GM23338 (cell line): ENCODE results near the gene EZH1. TPM values are rescaled to one million over a fixed set of nuclear protein-coding genes. Genes with fewer than 3 reads are reported as not detected.

Source experiments
- ATAC-seq: fragments of 200-7000 bp; cut with Tn5 transposase; 3 replicates; pipeline ENCODE4 v1.9.1; 2020
- DNase-seq: peaks from one replicate; pipeline ENCODE4 v3.0.0-alpha.2; 2015; ENCODE audit warnings: low spot score
- H2AFZ ChIP-seq: fragments of 200-600 bp; sonication (generic); 2 replicates; pipeline ENCODE4 v1.8.0; 2016; ENCODE audit warnings: antibody characterized with exemption, mild to moderate bottlenecking, moderate library complexity
- H3F3A ChIP-seq: fragments of 200-600 bp; sonication (generic); replicated peaks from 2 replicates; pipeline ENCODE4 v1.8.0; 2017; ENCODE audit warnings: antibody characterized with exemption, mixed run types, low read depth
- H3K27ac ChIP-seq: fragments of 200-600 bp; sonication (generic); 2 replicates; pipeline ENCODE4 v1.6.1; 2016; ENCODE audit warnings: low read depth
- H3K27me3 ChIP-seq: fragments of 200-600 bp; sonication (generic); 2 replicates; pipeline ENCODE4 v1.8.0; 2016; ENCODE audit warnings: mild to moderate bottlenecking, mixed run types, moderate library complexity; ENCODE audit not compliant: insufficient read depth
- H3K36me3 ChIP-seq: fragments of 200-600 bp; sonication (generic); 2 replicates; pipeline ENCODE4 v1.8.0; 2016; ENCODE audit warnings: mild to moderate bottlenecking; ENCODE audit not compliant: insufficient read depth
- H3K4me1 ChIP-seq: fragments of 200-600 bp; sonication (generic); 2 replicates; pipeline ENCODE4 v1.8.0; 2016; ENCODE audit warnings: mild to moderate bottlenecking, moderate library complexity; ENCODE audit not compliant: insufficient read depth
- H3K4me2 ChIP-seq: fragments of 200-600 bp; sonication (generic); 2 replicates; pipeline ENCODE4 v1.7.1; 2017; ENCODE audit warnings: mixed run types
- H3K4me3 ChIP-seq: fragments of 200-600 bp; sonication (generic); 2 replicates; pipeline ENCODE4 v1.6.1; 2016; ENCODE audit warnings: mixed run types
- H3K79me2 ChIP-seq: fragments of 200-600 bp; sonication (generic); replicated peaks from 2 replicates; pipeline ENCODE4 v1.8.0; 2017; ENCODE audit warnings: mild to moderate bottlenecking; ENCODE audit not compliant: insufficient read depth
- H3K9me2 ChIP-seq: fragments of 200-600 bp; sonication (generic); 2 replicates; pipeline ENCODE4 v1.8.0; 2017; ENCODE audit not compliant: insufficient read depth
- H4K20me1 ChIP-seq: fragments of 200-600 bp; sonication (generic); replicated peaks from 2 replicates; pipeline ENCODE4 v1.8.0; 2017; ENCODE audit warnings: mild to moderate bottlenecking; ENCODE audit not compliant: insufficient read depth
- H3K27ac Mint-ChIP-seq: 2 replicates; pipeline ENCODE4 v1.8.0; 2020; ENCODE audit warnings: inconsistent platforms, mild to moderate bottlenecking, moderate library complexity, mixed read lengths
- H3K27me3 Mint-ChIP-seq: 3 replicates; pipeline ENCODE4 v1.8.0; 2022; ENCODE audit warnings: low read depth, mild to moderate bottlenecking, moderate library complexity, mixed read lengths, inconsistent platforms; ENCODE audit not compliant: insufficient read depth, poor library complexity
- H3K36me3 Mint-ChIP-seq: 3 replicates; pipeline ENCODE4 v1.8.0; 2021; ENCODE audit warnings: low read depth, mild to moderate bottlenecking, inconsistent platforms, moderate library complexity, mixed read lengths
- H3K4me1 Mint-ChIP-seq: 3 replicates; pipeline ENCODE4 v1.8.0; 2020; ENCODE audit warnings: mild to moderate bottlenecking, inconsistent platforms, mixed read lengths
- H3K4me3 Mint-ChIP-seq: 3 replicates; pipeline ENCODE4 v1.8.0; 2021; ENCODE audit warnings: moderate library complexity, mild to moderate bottlenecking, inconsistent platforms, mixed read lengths
- H3K9me3 Mint-ChIP-seq: 3 replicates; pipeline ENCODE4 v1.8.0; 2020; ENCODE audit warnings: moderate library complexity, mild to moderate bottlenecking, inconsistent platforms, mixed read lengths
- CREB1 ChIP-seq: fragments of 250-450 bp; sonication (Bioruptor Pico); IDR thresholded peaks from 2 replicates; pipeline ENCODE4 v1.5.0; 2020; ENCODE audit warnings: low read depth, mild to moderate bottlenecking, moderate library complexity
- CTCF ChIP-seq, 2 experiments: fragments of 200-600 bp in 1 of 2; sonication (generic) in 1 of 2; conservative IDR thresholded peaks; 2 replicates each; pipeline versions ENCODE4 v1.5.1 to v1.6.1; 2016 to 2017; ENCODE audit warnings: antibody characterized with exemption in 2 of 2, low read depth in 2 of 2, mild to moderate bottlenecking in 2 of 2, moderate library complexity in 1 of 2
- ETS1 ChIP-seq: IDR thresholded peaks from 2 replicates; pipeline ENCODE4 v1.6.1; 2016; ENCODE audit warnings: antibody characterized with exemption
- EZH2 ChIP-seq: fragments of 200-600 bp; sonication (generic); IDR thresholded peaks from one replicate; pipeline ENCODE4 v1.8.0; 2017; ENCODE audit warnings: antibody characterized with exemption, mild to moderate bottlenecking, low read depth; ENCODE audit not compliant: unreplicated experiment
- EZH2phosphoT487 ChIP-seq: fragments of 200-600 bp; sonication (generic); IDR thresholded peaks from one replicate; pipeline ENCODE4 v1.8.1; 2018; ENCODE audit warnings: antibody characterized with exemption; ENCODE audit not compliant: unreplicated experiment
- NANOG ChIP-seq: IDR thresholded peaks from 2 replicates; pipeline ENCODE4 v1.6.1; 2016; ENCODE audit warnings: antibody characterized with exemption, borderline replicate concordance
- POLR2AphosphoS5 ChIP-seq: IDR thresholded peaks from 2 replicates; pipeline ENCODE4 v1.6.1; 2016; ENCODE audit warnings: antibody characterized with exemption, low read depth
- STAT1 ChIP-seq: IDR thresholded peaks from one replicate; pipeline ENCODE4 v1.6.1; 2016; ENCODE audit warnings: antibody characterized with exemption; ENCODE audit not compliant: unreplicated experiment
- ZNF114 ChIP-seq: fragments of 250-450 bp; sonication (Bioruptor Pico); IDR thresholded peaks from 2 replicates; pipeline ENCODE4 v1.5.0; 2020; ENCODE audit warnings: mild to moderate bottlenecking, moderate library complexity
- ZNF331 ChIP-seq: fragments of 250-450 bp; sonication (Bioruptor Pico); IDR thresholded peaks from 2 replicates; pipeline ENCODE4 v1.5.0; 2020; ENCODE audit warnings: low read depth, mild to moderate bottlenecking, moderate library complexity
- polyA plus RNA-seq: library from polyadenylated mRNA; unstranded; fragments of >200 nt; fragmentation: Nextera tagmentation; extraction: Ambion mirVana; gene quantifications from 2 replicates; pipeline ENCODE4 v1.2.1, GENCODE V29; 2016
- total RNA-seq: library from RNA; depleted of rRNA; stranded (reverse); fragments of >200 nt; shearing (Covaris generic); gene quantifications from 2 replicates; pipeline ENCODE4 v1.2.3, GENCODE V29; 2014
- TF ChIP-seq, protein P1 (sequence below): IDR thresholded peaks from one replicate; pipeline ENCODE4 v1.6.1; 2018; ENCODE audit warnings: antibody characterized with exemption; ENCODE audit not compliant: unreplicated experiment
- TF ChIP-seq, protein P2 (sequence below): fragments of 250-450 bp; sonication (Bioruptor Pico); IDR thresholded peaks from 2 replicates; pipeline ENCODE4 v1.5.0; 2020; ENCODE audit warnings: mild to moderate bottlenecking, moderate library complexity

Gene EZH1
- total and polyA plus RNA-seq, 2 experiments from 2014 or later: 16.9 to 18.0 TPM

- Histone ChIP-seq H3K36me3 (no peaks in the 10 kb centered on the region), H3K4me2 (no peak overlapping the region), H3K9me2 (no peaks in the 10 kb centered on the region), H3K27me3 (peaks cover 4% of the 10 kb centered on the region; the same call in 1 of the 2 replicates), H3K4me1 (peaks cover 8% of the 10 kb centered on the region; the same call in 1 of the 2 replicates), H3K27ac (no peak overlapping the region), H3K79me2 (no peaks in the 10 kb centered on the region), H2AFZ (no peak overlapping the region), H3F3A (no peaks in the 10 kb centered on the region), H4K20me1 (no peaks in the 10 kb centered on the region), H3K4me3 (no peak overlapping the region)
- no peak overlapping the region for H3K27ac Mint-ChIP-seq
- DNase-seq: no peak
- TF ChIP-seq EZH2 (no peak), STAT1 (no peak), EZH2phosphoT487 (no peak), CTCF (conservative IDR thresholded peaks at IDR 0.05; ENCODE audit: low read depth in 2 of 2) (no peak), ZNF114 (CRISPR knock-in tag) (no peak), CREB1 (CRISPR knock-in tag) (no peak), ZNF331 (CRISPR knock-in tag) (no peak), NANOG (no peak), POLR2AphosphoS5 (no peak), ETS1 (no peak)
- TF ChIP-seq, protein P1, sequence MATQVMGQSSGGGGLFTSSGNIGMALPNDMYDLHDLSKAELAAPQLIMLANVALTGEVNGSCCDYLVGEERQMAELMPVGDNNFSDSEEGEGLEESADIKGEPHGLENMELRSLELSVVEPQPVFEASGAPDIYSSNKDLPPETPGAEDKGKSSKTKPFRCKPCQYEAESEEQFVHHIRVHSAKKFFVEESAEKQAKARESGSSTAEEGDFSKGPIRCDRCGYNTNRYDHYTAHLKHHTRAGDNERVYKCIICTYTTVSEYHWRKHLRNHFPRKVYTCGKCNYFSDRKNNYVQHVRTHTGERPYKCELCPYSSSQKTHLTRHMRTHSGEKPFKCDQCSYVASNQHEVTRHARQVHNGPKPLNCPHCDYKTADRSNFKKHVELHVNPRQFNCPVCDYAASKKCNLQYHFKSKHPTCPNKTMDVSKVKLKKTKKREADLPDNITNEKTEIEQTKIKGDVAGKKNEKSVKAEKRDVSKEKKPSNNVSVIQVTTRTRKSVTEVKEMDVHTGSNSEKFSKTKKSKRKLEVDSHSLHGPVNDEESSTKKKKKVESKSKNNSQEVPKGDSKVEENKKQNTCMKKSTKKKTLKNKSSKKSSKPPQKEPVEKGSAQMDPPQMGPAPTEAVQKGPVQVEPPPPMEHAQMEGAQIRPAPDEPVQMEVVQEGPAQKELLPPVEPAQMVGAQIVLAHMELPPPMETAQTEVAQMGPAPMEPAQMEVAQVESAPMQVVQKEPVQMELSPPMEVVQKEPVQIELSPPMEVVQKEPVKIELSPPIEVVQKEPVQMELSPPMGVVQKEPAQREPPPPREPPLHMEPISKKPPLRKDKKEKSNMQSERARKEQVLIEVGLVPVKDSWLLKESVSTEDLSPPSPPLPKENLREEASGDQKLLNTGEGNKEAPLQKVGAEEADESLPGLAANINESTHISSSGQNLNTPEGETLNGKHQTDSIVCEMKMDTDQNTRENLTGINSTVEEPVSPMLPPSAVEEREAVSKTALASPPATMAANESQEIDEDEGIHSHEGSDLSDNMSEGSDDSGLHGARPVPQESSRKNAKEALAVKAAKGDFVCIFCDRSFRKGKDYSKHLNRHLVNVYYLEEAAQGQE: no peak
- TF ChIP-seq, protein P2, sequence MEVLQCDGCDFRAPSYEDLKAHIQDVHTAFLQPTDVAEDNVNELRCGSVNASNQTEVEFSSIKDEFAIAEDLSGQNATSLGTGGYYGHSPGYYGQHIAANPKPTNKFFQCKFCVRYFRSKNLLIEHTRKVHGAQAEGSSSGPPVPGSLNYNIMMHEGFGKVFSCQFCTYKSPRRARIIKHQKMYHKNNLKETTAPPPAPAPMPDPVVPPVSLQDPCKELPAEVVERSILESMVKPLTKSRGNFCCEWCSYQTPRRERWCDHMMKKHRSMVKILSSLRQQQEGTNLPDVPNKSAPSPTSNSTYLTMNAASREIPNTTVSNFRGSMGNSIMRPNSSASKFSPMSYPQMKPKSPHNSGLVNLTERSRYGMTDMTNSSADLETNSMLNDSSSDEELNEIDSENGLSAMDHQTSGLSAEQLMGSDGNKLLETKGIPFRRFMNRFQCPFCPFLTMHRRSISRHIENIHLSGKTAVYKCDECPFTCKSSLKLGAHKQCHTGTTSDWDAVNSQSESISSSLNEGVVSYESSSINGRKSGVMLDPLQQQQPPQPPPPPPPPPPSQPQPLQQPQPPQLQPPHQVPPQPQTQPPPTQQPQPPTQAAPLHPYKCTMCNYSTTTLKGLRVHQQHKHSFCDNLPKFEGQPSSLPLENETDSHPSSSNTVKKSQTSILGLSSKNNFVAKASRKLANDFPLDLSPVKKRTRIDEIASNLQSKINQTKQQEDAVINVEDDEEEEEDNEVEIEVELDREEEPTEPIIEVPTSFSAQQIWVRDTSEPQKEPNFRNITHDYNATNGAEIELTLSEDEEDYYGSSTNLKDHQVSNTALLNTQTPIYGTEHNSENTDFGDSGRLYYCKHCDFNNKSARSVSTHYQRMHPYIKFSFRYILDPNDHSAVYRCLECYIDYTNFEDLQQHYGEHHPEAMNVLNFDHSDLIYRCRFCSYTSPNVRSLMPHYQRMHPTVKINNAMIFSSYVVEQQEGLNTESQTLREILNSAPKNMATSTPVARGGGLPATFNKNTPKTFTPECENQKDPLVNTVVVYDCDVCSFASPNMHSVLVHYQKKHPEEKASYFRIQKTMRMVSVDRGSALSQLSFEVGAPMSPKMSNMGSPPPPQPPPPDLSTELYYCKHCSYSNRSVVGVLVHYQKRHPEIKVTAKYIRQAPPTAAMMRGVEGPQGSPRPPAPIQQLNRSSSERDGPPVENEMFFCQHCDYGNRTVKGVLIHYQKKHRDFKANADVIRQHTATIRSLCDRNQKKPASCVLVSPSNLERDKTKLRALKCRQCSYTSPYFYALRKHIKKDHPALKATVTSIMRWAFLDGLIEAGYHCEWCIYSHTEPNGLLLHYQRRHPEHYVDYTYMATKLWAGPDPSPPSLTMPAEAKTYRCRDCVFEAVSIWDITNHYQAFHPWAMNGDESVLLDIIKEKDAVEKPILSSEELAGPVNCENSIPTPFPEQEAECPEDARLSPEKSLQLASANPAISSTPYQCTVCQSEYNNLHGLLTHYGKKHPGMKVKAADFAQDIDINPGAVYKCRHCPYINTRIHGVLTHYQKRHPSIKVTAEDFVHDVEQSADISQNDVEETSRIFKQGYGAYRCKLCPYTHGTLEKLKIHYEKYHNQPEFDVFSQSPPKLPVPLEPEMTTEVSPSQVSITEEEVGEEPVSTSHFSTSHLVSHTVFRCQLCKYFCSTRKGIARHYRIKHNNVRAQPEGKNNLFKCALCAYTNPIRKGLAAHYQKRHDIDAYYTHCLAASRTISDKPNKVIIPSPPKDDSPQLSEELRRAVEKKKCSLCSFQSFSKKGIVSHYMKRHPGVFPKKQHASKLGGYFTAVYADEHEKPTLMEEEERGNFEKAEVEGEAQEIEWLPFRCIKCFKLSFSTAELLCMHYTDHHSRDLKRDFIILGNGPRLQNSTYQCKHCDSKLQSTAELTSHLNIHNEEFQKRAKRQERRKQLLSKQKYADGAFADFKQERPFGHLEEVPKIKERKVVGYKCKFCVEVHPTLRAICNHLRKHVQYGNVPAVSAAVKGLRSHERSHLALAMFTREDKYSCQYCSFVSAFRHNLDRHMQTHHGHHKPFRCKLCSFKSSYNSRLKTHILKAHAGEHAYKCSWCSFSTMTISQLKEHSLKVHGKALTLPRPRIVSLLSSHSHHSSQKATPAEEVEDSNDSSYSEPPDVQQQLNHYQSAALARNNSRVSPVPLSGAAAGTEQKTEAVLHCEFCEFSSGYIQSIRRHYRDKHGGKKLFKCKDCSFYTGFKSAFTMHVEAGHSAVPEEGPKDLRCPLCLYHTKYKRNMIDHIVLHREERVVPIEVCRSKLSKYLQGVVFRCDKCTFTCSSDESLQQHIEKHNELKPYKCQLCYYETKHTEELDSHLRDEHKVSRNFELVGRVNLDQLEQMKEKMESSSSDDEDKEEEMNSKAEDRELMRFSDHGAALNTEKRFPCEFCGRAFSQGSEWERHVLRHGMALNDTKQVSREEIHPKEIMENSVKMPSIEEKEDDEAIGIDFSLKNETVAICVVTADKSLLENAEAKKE (CRISPR knock-in tag): no peak
- H3K27me3 Mint-ChIP-seq: peaks cover 21% of the 10 kb centered on the region
- no peaks in the 10 kb centered on the region for H3K36me3 Mint-ChIP-seq
- no peak overlapping the region; the same call in 2 of the 3 replicates for H3K4me3 Mint-ChIP-seq
- H3K9me3 Mint-ChIP-seq: no peaks in the 10 kb centered on the region
- peaks cover 10% of the 10 kb centered on the region for H3K4me1 Mint-ChIP-seq
- ATAC-seq: no peak
Measured at GRCh38 chr17:42767512-42767911, 22.7 kb upstream of the EZH1 start.
